Fibroblast of the aortic adventitia (primary cell): ENCODE results near the gene PLD5. TPM values are rescaled to one million over a fixed set of nuclear protein-coding genes. Genes with fewer than 3 reads are reported as not detected.

ENCODE experiments used
- DNase-seq: peaks from one replicate; pipeline ENCODE4 v3.0.0-alpha.2; 2010; ENCODE audit warnings: low read depth
- H3K4me3 ChIP-seq: 2 replicates; pipeline ENCODE4 v1.5.1; 2011; ENCODE audit warnings: low read depth, mild to moderate bottlenecking, control low read depth, low read length, moderate library complexity
- total RNA-seq: library from RNA; depleted of rRNA; stranded (reverse); fragments of >200 nt; gene quantifications from 2 replicates; pipeline ENCODE4 v1.2.3, GENCODE V29; 2012; ENCODE audit warnings: low replicate concordance
- TF ChIP-seq, protein P1 (sequence below): IDR thresholded peaks from 2 replicates; pipeline ENCODE4 v1.5.1; 2011; ENCODE audit warnings: mild to moderate bottlenecking, low read length, control low read depth, inconsistent platforms; ENCODE audit not compliant: insufficient read depth

The PLD5 gene
- total RNA-seq, 1 donor = under 0.01 TPM

DNA sequence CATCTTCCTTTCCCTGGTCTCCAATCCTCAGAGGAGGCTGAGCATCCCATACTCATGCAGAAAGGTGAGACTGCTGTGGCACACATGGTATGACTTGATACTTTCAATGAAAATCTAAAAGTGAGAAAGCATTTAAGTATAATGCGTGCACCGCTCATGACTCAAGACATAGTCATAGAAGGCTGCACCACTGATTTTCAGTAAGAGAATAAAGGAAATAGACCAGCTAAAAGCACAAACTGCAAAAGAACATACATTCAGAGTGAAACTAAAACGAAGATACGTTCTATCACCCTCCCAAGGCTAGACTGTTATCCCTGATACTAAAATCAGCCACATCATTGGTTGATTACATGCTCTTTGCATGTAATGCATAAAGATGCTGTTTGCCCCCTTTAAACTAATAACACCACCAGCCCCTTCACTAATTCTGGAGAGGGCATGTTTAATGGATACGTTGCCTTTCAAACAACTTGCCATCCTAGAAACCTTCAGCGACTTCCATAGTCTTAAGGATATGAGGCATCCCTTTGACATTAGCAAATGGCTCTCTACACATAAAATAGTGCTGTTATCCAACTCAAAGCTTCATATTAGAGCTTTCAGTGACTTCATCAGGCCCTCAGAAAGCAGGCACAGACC lies 2.1 kb downstream of the PLD5 start:
- H3K4me3 ChIP-seq = no peak overlapping the region
- DNase-seq = no peak
- TF ChIP-seq, protein P1, sequence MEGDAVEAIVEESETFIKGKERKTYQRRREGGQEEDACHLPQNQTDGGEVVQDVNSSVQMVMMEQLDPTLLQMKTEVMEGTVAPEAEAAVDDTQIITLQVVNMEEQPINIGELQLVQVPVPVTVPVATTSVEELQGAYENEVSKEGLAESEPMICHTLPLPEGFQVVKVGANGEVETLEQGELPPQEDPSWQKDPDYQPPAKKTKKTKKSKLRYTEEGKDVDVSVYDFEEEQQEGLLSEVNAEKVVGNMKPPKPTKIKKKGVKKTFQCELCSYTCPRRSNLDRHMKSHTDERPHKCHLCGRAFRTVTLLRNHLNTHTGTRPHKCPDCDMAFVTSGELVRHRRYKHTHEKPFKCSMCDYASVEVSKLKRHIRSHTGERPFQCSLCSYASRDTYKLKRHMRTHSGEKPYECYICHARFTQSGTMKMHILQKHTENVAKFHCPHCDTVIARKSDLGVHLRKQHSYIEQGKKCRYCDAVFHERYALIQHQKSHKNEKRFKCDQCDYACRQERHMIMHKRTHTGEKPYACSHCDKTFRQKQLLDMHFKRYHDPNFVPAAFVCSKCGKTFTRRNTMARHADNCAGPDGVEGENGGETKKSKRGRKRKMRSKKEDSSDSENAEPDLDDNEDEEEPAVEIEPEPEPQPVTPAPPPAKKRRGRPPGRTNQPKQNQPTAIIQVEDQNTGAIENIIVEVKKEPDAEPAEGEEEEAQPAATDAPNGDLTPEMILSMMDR = no peak

DNA sequence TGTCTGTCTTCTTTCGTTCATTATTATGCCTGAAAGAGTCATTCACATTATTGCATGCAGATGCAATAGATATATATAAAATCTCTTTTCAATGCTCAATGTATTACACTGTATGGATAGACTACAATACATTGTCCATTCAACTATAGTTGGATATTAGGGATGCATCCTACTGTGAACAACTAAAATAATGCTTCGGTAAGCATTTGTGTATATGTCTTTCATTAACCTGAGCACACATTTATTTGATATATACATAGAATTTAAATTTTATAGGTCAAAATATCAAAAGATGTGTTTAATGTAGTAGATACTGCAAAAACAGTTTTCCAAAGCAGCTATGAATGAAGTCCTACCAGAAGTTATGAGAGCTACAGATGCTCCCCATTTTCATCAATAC lies 8.9 kb downstream of the PLD5 start:
- TF ChIP-seq, protein P1 = no peak
- H3K4me3 ChIP-seq = no peak overlapping the region
- DNase-seq = no peak

DNA sequence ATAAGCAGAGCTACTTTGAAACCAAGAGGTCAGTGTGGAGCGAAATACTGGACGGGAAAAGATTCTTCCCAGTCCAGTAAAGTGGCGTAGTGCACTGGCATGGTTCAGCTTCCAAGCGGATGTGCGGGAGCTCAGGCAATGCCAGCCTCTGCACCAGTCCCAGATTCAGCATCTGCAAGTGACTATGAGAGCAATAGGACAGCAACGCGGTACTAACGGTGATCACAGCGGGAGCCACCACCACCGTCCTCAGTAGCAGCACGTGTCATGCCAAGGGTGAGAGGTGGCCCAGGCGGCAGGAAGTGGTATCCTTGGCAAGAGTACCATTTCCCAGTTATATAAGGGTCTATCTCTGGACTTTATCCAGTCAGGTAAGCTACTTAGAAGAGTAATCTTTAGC lies 17.8 kb downstream of the PLD5 start:
- no peak for DNase-seq
- TF ChIP-seq, protein P1 = no peak
- no peak overlapping the region for H3K4me3 ChIP-seq

DNA sequence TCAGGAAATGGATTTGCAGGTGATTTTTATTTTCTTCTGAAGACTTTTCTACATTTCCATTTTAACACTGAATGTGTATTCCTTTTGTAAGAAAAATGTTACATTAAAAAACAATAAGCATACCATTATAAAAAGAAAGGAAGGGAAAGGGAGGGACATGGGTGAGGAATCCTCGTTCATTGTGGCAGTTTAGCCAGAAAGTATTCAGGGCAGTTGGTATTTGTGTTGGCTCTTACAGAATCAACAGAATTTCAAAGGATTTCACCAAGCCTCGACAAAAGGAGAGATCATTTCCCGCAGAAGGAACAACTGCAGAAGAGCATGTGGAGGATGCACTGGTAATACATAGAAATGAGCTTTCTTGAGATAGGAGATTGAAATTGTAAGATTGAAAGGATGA lies 35.0 kb downstream of the PLD5 start:
- TF ChIP-seq, protein P1 = no peak
- no peak for DNase-seq
- H3K4me3 ChIP-seq = no peak overlapping the region

DNA sequence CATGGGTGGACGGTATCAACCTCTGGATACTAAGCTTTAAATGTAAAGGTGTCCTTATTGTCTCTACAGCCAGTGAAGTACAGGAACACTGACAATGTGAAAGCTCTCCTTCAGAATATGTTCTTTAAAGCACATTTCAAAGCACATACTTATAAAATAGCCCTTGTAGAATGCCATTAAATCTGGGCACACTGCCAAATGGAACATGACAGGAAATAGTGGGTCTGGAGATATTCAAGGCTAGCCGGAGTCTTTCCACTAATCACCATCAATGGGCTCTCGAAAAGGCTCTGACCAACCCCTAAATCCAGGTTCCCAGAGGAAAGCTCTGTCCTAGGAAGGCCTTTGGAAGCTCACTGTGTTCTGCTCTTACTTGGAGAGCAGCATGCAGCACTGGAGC lies 46.6 kb downstream of the PLD5 start:
- H3K4me3 ChIP-seq = no peak overlapping the region
- DNase-seq = no peak
- TF ChIP-seq, protein P1 = no peak

GRCh38 chr1:242470774-242471173 lies 53.7 kb downstream of the PLD5 start:
- no peak overlapping the region for H3K4me3 ChIP-seq
- TF ChIP-seq, protein P1 = no peak

GRCh38 chr1:242468784-242469183 lies 55.7 kb downstream of the PLD5 start:
- H3K4me3 ChIP-seq = no peak overlapping the region
- TF ChIP-seq, protein P1 = no peak
- DNase-seq = no peak

More at GRCh38 chr1:242470774-242471173, 53.7 kb downstream of the PLD5 start:
- no peak for DNase-seq
